Memory B cell (primary cell): ENCODE measurements around the gene FXYD6.
"Not testable (repeated sequence)": the region's sequence is repeated elsewhere in the genome, so short reads cannot be mapped to it uniquely, and the experiment has no call there.

Source experiments
- ATAC-seq: fragments of 150-1000 bp; cut with Tn5 transposase; 2 replicates; pipeline ENCODE4 v1.10.0; 2021; ENCODE audit warnings: low read depth, mild to moderate bottlenecking, moderate library complexity
- DNase-seq, 2 donors: peaks; one replicate each; pipeline ENCODE4 v3.0.0; 2022; ENCODE audit warnings: low spot score in 2 of 2
- H3K27ac Mint-ChIP-seq: one replicate; pipeline ENCODE4 v1.8.0; 2022; ENCODE audit warnings: mild to moderate bottlenecking, moderate library complexity, mixed read lengths
- H3K27me3 Mint-ChIP-seq: one replicate; pipeline ENCODE4 v1.8.0; 2022; ENCODE audit warnings: mixed read lengths
- H3K36me3 Mint-ChIP-seq: one replicate; pipeline ENCODE4 v1.8.0; 2022; ENCODE audit warnings: mild to moderate bottlenecking, mixed read lengths
- H3K4me1 Mint-ChIP-seq: one replicate; pipeline ENCODE4 v1.8.0; 2022; ENCODE audit warnings: mixed read lengths
- H3K4me3 Mint-ChIP-seq: one replicate; pipeline ENCODE4 v1.8.0; 2022; ENCODE audit warnings: mild to moderate bottlenecking, moderate library complexity, mixed read lengths
- H3K9me3 Mint-ChIP-seq: one replicate; pipeline ENCODE4 v1.8.0; 2022; ENCODE audit warnings: mixed read lengths

FXYD6 gene

GRCh38 chr11:117876341-117877119 lies at the start of gene FXYD6:
FXYD6 (minus strand) TSS chr11:117876658; CDS start chr11:117842776, 33,882 bp downstream.
- Mint-ChIP-seq H3K27ac (no peak within 1 kb of the TSS), H3K27me3 (peaks cover 48% of the 10 kb centered on the region), H3K9me3 (no peaks in the 10 kb centered on the region), H3K4me3 (peak within 1 kb of the TSS; percentile 58), H3K4me1 (peaks cover 19% of the 10 kb centered on the region), H3K36me3 (no peaks in the 10 kb centered on the region)
- DNase-seq = no peak
- ATAC-seq = no peak

DNA sequence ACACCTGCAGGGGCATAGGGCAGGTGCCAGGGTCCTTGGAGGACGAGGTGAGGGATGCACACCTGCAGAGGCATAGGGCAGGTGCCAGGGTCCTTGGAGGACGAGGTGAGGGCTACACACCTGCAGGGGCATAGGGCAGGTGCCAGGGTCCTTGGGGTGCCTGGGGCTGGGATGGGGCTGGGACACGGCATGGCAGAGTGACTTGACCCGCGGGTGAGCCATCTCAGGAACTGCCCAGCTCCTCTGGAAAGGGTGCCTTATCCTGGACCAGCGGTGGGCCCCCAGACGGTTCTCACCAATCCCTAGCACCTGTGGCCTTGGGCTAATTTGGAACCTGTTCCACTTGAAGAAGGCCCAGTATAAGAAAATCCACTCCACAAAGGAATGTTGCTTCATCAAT lies 49.7 kb upstream of the FXYD6 start:
- not testable (repeated sequence) for H3K4me1 Mint-ChIP-seq, H3K27me3 Mint-ChIP-seq, ATAC-seq, H3K27ac Mint-ChIP-seq, DNase-seq, H3K36me3 Mint-ChIP-seq, H3K4me3 Mint-ChIP-seq, H3K9me3 Mint-ChIP-seq

- peaks cover 2% of the 10 kb centered on the region for H3K4me1 Mint-ChIP-seq
- H3K27ac Mint-ChIP-seq = no peak overlapping the region
- H3K4me3 Mint-ChIP-seq = no peak overlapping the region
- no peaks in the 10 kb centered on the region for H3K36me3 Mint-ChIP-seq
- DNase-seq = no peak
- H3K27me3 Mint-ChIP-seq = no peaks in the 10 kb centered on the region
- no peaks in the 10 kb centered on the region for H3K9me3 Mint-ChIP-seq
- no peak for ATAC-seq
Observed at GRCh38 chr11:117925198-117925925, 48.9 kb upstream of the FXYD6 start.

GRCh38 chr11:117924631-117925170 lies 48.2 kb upstream of the FXYD6 start:
- no peaks in the 10 kb centered on the region for H3K27me3 Mint-ChIP-seq
- H3K9me3 Mint-ChIP-seq = no peaks in the 10 kb centered on the region
- no peaks in the 10 kb centered on the region for H3K36me3 Mint-ChIP-seq
- H3K27ac Mint-ChIP-seq = no peak overlapping the region
- peaks cover 2% of the 10 kb centered on the region for H3K4me1 Mint-ChIP-seq
- ATAC-seq (no peak), DNase-seq (no peak)
- no peak overlapping the region for H3K4me3 Mint-ChIP-seq

DNA sequence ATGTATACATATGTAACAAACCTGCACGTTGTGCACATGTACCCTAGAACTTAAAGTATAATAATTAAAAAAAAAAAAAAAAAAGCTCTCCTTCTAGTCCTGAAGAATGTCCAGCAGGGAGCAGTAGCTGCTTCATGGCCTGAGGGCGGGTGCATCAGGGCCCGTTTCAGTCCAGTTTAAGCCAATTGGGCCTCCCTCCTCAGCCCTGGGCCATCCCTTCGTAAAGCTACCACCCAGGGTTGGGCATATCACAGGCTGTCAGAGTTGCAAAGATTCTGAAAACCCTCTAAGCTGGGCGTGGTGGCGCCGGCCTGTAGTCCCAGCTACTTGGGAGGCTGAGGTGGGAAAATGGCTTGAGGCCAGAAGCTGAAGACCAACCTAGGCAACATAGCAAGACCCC lies 47.3 kb upstream of the FXYD6 start:
- Mint-ChIP-seq H3K4me3 (no peak overlapping the region), H3K36me3 (no peaks in the 10 kb centered on the region), H3K27me3 (no peaks in the 10 kb centered on the region), H3K27ac (no peak overlapping the region), H3K4me1 (peaks cover 9% of the 10 kb centered on the region), H3K9me3 (no peaks in the 10 kb centered on the region)
- DNase-seq (no peak), ATAC-seq (no peak)

DNA sequence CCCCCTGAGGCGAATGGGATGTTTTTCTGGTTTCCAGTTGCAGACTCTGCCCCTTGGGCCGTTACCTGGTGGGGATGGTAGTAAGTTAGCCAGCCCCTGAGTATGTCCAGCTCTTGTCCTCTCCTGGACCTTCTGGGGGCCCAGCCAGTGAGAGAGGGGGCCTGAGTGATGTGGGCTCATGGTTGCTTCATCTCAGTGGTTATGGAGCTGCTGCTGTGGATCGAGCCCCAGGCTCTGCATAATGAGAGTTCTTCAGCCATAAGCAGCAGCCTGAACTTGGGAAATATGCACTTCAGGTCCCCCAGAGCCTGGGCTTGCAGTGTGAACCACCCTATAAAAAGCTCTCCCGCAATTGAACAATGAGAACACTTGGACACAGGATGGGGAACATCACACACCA lies 46.8 kb upstream of the FXYD6 start:
- Mint-ChIP-seq H3K4me3 (no peak overlapping the region), H3K9me3 (no peaks in the 10 kb centered on the region), H3K36me3 (no peaks in the 10 kb centered on the region), H3K4me1 (peaks cover 9% of the 10 kb centered on the region), H3K27ac (no peak overlapping the region), H3K27me3 (no peaks in the 10 kb centered on the region)
- no peak for ATAC-seq
- no peak for DNase-seq

DNA sequence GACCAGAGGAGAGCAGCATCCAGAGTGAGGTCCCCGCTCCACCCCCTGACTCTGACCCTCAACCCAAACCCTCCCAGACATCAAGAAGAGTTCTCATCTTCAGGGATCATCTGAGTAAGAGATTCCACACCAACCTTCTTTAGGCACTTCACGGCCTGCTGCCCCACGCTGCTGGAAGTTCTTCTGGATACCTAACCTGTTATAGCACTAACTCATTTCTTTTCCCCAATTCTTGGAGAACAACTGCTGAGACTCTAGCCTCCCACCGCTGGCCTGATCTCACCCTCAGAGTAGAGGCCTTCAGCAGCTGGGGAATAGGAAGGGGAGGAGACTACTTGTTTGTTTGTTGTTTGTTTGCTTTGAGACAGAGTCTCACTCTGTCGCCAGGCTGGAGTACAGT lies 45.4 kb upstream of the FXYD6 start:
- Mint-ChIP-seq H3K4me1 (peaks cover 9% of the 10 kb centered on the region), H3K27me3 (no peaks in the 10 kb centered on the region), H3K36me3 (no peaks in the 10 kb centered on the region), H3K4me3 (no peak overlapping the region), H3K27ac (no peak overlapping the region), H3K9me3 (no peaks in the 10 kb centered on the region)
- ATAC-seq (no peak), DNase-seq (no peak)

GRCh38 chr11:117921456-117921855 lies 45.0 kb upstream of the FXYD6 start:
- Mint-ChIP-seq H3K4me1 (peaks cover 9% of the 10 kb centered on the region), H3K27ac (no peak overlapping the region), H3K9me3 (no peaks in the 10 kb centered on the region), H3K36me3 (no peaks in the 10 kb centered on the region), H3K4me3 (no peak overlapping the region), H3K27me3 (no peaks in the 10 kb centered on the region)
- ATAC-seq = no peak
- no peak for DNase-seq

GRCh38 chr11:117919781-117920221 lies 43.3 kb upstream of the FXYD6 start:
- peak overlapping the region; percentile 58 for H3K27ac Mint-ChIP-seq
- no peaks in the 10 kb centered on the region for H3K36me3 Mint-ChIP-seq
- DNase-seq (no peak), ATAC-seq (peak; percentile 68)
- H3K27me3 Mint-ChIP-seq = no peaks in the 10 kb centered on the region
- no peak overlapping the region for H3K4me3 Mint-ChIP-seq
- H3K4me1 Mint-ChIP-seq = peaks cover 9% of the 10 kb centered on the region
- H3K9me3 Mint-ChIP-seq = no peaks in the 10 kb centered on the region

DNA sequence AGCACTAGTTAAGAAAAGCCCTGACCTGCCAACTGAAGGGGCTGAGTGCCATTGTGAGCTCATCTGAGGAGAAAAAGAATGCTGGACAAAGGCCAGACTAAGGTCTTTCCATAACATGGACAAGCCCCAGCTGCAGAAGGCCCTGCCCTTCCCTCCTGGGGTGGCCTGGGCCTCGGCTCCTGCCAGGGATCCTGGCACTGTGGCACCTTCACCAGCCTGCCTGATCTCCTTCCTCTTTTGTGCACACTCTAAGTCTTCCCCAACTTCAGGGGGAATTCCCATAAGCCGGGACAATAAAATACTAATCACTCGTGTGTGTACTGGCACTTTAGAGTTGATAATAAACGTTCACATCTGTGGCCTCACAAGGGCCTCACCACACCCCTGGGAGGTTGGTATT lies 42.9 kb upstream of the FXYD6 start:
- Mint-ChIP-seq H3K9me3 (no peaks in the 10 kb centered on the region), H3K36me3 (no peaks in the 10 kb centered on the region), H3K27me3 (no peaks in the 10 kb centered on the region), H3K4me3 (no peak overlapping the region), H3K4me1 (peaks cover 9% of the 10 kb centered on the region), H3K27ac (peak overlapping the region; percentile 58)
- ATAC-seq (peak; percentile 92), DNase-seq (peak in 1 of 2 donors; percentile 27)

DNA sequence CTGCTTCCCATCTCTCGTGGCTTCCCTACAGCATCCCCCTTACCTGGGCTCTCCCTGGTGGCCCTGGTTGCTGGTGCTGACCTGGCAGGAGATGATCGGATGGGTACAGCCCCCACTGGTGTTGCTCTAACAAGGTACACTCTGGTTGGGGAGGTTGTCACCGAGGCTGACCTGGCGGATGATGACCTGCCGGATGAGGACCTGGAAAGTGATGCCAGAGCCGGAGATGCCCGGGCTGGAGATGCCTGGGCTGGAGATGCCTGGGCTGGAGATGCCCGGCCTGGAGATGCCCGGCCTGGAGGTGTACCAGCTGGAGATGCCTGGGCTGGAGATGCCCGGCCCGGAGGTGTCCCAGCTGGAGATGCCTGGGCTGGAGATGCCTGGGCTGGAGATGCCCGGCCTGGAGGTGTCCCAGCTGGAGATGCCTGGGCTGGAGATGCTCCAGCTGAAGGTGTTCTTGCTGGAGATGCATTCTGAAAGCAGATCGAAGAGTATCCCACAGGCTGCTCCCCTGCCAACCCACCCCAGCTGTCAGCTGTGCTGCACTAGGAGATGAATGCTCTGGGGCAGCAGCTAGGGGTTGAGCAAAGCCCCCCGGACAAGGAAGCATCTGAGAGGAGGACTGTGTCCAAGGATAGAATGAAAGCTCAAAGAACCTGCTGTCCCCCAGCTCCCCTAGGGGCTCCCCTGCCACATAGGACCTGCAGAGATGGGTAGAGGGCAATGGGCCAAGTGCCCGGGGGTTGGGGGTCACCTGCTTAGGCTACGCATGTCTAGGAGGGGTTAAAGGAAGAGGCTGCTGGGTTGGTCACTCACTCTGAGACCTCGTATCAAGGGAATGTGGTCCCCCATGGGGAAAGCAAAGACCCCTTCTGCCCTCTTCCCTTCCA lies 42.2 kb upstream of the FXYD6 start:
- H3K4me3 Mint-ChIP-seq = no peak overlapping the region

DNA sequence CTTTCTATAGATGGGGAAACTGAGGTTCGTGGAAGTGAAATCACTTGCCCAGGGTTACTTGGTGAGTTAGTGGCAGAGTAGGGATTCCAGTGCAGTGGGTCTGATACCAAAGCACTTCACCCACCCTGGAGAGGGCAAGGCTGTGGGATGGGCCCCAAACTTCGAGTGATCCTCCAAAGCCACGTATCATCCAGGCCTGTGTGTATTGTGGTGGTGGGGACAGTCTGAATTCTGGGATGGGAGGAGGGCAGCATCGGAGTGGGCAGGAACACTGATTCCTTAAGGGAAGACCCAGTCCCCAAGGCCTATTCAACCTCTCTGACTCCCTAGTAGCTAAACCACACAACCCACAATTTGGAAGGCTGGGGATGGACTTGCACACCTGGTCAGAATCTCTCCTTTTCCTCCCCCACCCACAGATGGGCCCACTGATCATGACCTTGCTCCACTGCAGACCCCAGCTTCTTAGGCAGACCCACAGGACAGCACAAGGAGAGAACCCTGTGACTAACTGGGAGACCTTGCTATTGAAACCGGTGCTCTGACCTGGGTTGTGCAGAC lies 41.2 kb upstream of the FXYD6 start:
- H3K27me3 Mint-ChIP-seq = no peaks in the 10 kb centered on the region
- H3K36me3 Mint-ChIP-seq = peaks cover 3% of the 10 kb centered on the region
- ATAC-seq = no peak
- peaks cover 9% of the 10 kb centered on the region for H3K4me1 Mint-ChIP-seq
- peak overlapping the region; percentile 15 for H3K27ac Mint-ChIP-seq
- no peak for DNase-seq
- H3K9me3 Mint-ChIP-seq = no peaks in the 10 kb centered on the region
- H3K4me3 Mint-ChIP-seq = no peak overlapping the region

More for the DNA sequence above, 42.2 kb upstream of the FXYD6 start:
- Mint-ChIP-seq H3K9me3 (no peaks in the 10 kb centered on the region), H3K4me1 (peaks cover 9% of the 10 kb centered on the region), H3K27me3 (no peaks in the 10 kb centered on the region), H3K27ac (no peak overlapping the region), H3K36me3 (no peaks in the 10 kb centered on the region)
- ATAC-seq (no peak), DNase-seq (no peak)

DNA sequence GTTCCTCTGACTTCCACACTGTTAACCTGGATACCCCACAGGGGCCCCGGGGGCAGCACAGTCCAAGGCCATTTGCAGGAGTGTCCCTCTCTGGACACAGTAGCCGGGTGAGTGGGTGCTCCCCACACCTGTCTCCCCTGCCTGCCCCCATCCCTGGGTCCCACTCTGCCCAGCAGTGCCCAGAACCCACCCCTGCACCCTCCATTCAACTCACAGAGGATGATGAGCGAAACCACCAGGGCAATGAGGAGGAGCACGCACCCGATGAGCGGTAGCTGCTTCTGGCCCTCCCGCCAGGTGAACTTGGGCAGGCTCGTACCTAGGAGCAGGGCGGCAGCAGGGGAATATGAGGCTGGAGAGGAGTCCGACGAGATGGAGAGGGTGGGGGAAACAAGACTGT lies 40.5 kb upstream of the FXYD6 start:
- Mint-ChIP-seq H3K27me3 (no peaks in the 10 kb centered on the region), H3K9me3 (no peaks in the 10 kb centered on the region), H3K4me1 (peaks cover 9% of the 10 kb centered on the region), H3K27ac (no peak overlapping the region), H3K36me3 (peaks cover 3% of the 10 kb centered on the region), H3K4me3 (no peak overlapping the region)
- ATAC-seq = no peak
- no peak for DNase-seq
